Measurements from ENCODE around the gene DVL3.
A peak's percentile ranks its signal among the peaks of the same experiment; 100 is the strongest.
"Not testable (repeated sequence)": the region's sequence is repeated elsewhere in the genome, so short reads cannot be mapped to it uniquely, and the experiment has no call there.

The DVL3 gene

DNA sequence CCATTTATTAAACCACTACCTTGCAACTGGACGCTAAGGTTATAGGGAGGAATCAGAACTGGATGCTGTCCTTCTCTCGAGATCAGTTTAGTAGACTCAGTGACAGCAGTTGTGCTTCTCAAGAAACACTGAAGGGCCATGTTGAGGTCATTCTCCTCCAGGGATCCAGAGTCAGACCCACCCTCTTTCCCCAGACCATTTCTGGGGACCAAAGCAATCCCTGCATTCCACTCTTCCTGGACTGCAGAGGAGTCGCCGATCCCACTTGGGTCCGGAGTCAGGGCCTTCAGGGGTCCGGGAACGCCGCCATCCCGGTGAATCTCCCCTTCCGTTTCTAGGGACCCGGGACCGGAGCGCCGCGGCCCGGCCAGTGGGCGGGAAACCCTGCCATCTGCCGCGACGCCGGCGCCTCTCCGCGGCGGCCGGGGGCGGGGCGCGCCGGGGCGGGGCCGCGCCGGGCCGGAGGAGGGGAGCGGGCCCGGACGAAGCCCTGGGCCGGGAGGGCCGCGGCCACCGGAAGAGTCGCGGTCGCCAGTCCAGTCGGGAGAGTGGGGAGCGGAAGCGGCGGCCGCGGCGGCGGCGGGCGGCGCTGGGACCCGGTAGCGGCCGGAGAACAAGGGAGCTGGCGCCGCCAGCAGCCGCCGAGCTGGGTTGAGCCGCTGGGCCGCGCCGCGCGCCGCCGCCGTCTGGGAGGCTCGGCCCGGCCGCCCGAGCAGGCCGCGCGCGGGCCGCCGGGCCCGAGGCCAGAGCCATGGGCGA, at the start of gene DVL3:
Gene DVL3, plus strand, starts transcription at position 493 of the 759 bp plus-strand sequence. Its CDS starts 259 bp downstream, at position 752.
- Mint-ChIP-seq H3K9me3 (no peaks in the 10 kb centered on the region), H3K4me1 (ENCODE audit: low read depth) (peaks cover 16% of the 10 kb centered on the region)

DNA sequence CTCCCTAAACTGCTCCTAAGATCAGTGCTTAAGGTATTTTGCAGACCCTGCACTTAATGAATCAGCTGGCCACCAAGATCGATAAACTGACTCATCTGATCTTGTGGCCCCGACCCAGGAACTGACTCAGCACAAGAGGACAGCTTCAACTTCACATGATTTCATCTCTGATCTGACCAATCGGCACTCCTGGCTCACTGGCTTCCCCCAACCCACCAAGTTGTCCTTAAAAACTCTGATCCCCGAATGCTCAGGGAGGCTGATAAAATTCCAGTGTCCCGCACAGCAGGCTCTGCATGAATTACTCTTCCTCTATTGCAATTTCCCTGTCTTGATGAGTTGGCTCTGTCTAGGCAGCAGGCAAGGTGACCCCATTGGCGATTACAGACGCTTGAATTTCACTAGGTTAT, 44.9 kb upstream of the DVL3 start:
- no peak for DNase-seq (ENCODE audit: low spot score)
- Mint-ChIP-seq H3K9me3 (no peaks in the 10 kb centered on the region), H3K27ac (no peak overlapping the region), H3K36me3 (ENCODE audit: low read depth) (no peaks in the 10 kb centered on the region), H3K27me3 (ENCODE audit: low read depth) (peaks cover 10% of the 10 kb centered on the region), H3K4me1 (ENCODE audit: low read depth) (no peaks in the 10 kb centered on the region), H3K4me3 (no peak overlapping the region)

More for the DNA sequence above, at the start of gene DVL3:
- H3K4me3 Mint-ChIP-seq, result peak within 1 kb of the TSS; percentile 95
- H3K36me3 Mint-ChIP-seq (ENCODE audit: low read depth), result peaks cover 2% of the 10 kb centered on the region
- peak; percentile 70 for DNase-seq (ENCODE audit: low spot score)
- H3K27me3 Mint-ChIP-seq (ENCODE audit: low read depth), result no peaks in the 10 kb centered on the region
- H3K27ac Mint-ChIP-seq, result peak within 1 kb of the TSS; percentile 91

DNA sequence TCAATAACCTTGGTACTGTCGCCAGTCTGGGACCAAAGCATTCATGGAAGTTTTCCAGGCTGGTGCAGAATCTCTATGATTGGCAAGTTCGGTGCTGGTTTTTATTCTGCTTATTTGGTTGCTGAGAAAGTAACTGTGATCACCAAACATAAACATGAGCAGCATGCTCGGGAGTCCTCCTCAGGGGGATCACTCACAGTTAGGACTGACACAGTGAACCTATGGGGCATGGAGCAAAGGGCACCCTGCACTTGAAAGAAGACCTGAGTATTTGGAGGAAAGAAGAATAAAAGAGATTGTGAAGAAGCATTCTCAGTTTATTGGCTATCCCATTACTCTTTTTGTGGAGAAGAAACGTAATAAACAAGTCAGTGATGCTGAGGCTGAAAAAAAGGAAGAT, 39.2 kb upstream of the DVL3 start:
- DNase-seq (ENCODE audit: low spot score), result no peak
- Mint-ChIP-seq H3K27me3 (ENCODE audit: low read depth) (peaks cover 16% of the 10 kb centered on the region), H3K9me3 (no peaks in the 10 kb centered on the region), H3K27ac (no peak overlapping the region), H3K36me3 (ENCODE audit: low read depth) (no peaks in the 10 kb centered on the region), H3K4me1 (ENCODE audit: low read depth) (no peaks in the 10 kb centered on the region), H3K4me3 (no peak overlapping the region)

DNA sequence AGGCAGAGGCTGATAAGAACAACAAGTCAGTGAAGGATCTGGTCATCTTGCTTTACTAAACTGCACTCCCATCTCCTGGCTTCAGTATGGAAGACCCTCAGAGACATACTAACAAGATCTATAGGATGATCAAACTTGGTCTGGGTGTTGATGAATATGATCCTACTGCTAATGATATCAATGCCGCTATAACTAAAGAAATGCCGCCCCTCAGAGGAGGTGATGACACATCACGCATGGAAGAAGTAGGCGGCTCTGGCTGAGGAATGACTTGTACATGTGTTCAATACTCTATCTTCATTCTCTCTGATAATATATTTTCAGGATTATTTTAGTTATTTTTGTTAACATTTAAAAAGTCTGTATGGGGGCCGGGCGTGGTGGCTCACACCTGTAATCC, 37.5 kb upstream of the DVL3 start:
- H3K27me3 Mint-ChIP-seq (ENCODE audit: low read depth), result peaks cover 16% of the 10 kb centered on the region
- H3K36me3 Mint-ChIP-seq (ENCODE audit: low read depth), result no peaks in the 10 kb centered on the region
- no peaks in the 10 kb centered on the region for H3K9me3 Mint-ChIP-seq
- H3K4me3 Mint-ChIP-seq, result no peak overlapping the region
- DNase-seq (ENCODE audit: low spot score), result no peak
- H3K4me1 Mint-ChIP-seq (ENCODE audit: low read depth), result no peaks in the 10 kb centered on the region
- H3K27ac Mint-ChIP-seq, result no peak overlapping the region

DNA sequence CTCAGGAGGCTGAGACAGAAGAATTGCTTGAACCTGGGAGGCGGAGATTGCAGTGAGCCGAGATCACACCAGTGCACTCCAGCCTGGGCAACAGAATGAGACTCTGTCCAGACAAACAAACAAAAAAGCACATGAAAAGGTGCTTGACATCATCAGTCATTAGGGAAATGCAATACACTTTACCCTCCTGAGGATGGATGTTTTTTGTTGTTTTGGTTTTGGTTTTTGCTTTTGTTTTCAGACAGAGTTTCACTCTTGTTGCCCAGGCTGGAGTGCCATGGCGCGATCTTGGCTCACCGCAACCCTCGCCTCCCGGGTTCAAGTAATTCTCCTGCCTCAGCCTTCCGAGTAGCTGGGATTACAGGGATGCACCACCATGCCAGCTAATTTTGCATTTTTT, 34.1 kb upstream of the DVL3 start:
- H3K27ac Mint-ChIP-seq; H3K36me3 Mint-ChIP-seq (ENCODE audit: low read depth); H3K9me3 Mint-ChIP-seq; H3K4me3 Mint-ChIP-seq; H3K4me1 Mint-ChIP-seq (ENCODE audit: low read depth); DNase-seq (ENCODE audit: low spot score): not testable (repeated sequence)
- H3K27me3 Mint-ChIP-seq (ENCODE audit: low read depth), result peaks cover 12% of the 10 kb centered on the region

DNA sequence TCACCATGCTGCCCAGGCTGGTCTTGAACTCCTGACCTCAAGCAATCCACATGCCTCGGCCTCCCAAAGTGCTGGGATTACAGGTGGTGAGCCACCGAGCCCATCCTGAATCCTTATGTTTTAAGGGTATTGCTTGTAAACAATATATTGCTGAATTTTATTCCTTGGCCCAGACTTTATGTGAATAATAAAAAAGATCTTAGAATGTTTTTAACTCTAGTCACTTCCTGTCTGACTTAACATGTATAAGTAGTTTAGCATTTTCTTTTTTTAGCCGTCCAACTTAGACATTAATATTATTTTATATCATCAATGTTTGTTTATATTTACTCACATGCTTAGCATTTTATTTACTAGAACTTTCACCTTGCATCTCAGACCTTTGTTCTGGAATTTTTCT, 29.2 kb upstream of the DVL3 start:
- no peak for DNase-seq (ENCODE audit: low spot score)
- Mint-ChIP-seq H3K9me3 (no peaks in the 10 kb centered on the region), H3K27ac (no peak overlapping the region), H3K4me1 (ENCODE audit: low read depth) (no peaks in the 10 kb centered on the region), H3K36me3 (ENCODE audit: low read depth) (no peaks in the 10 kb centered on the region), H3K4me3 (no peak overlapping the region), H3K27me3 (ENCODE audit: low read depth) (peaks cover 2% of the 10 kb centered on the region)

DNA sequence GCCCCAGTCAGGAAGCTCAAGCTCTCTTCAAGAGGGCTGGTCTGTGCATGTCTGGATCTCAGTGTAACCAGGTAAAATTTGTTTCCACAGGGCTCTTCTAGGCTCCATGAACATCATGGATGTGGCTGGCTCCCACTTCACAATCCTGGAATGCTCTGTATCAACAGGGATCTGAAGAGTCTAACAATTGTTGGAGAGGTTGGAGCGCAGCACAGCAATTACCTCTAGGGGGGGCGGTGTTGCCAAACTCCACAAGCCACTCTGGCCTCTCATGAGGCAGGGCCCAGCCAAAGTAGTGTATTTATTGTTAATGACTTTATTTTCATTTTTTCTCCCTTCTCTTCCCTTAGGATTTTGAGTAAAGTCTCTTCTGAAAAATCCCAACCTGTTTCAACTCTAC, 26.2 kb upstream of the DVL3 start:
- Mint-ChIP-seq H3K4me3 (no peak overlapping the region), H3K27ac (no peak overlapping the region), H3K4me1 (ENCODE audit: low read depth) (peaks cover 5% of the 10 kb centered on the region), H3K36me3 (ENCODE audit: low read depth) (no peaks in the 10 kb centered on the region), H3K27me3 (ENCODE audit: low read depth) (peaks cover 7% of the 10 kb centered on the region), H3K9me3 (no peaks in the 10 kb centered on the region)
- DNase-seq (ENCODE audit: low spot score), result no peak

DNA sequence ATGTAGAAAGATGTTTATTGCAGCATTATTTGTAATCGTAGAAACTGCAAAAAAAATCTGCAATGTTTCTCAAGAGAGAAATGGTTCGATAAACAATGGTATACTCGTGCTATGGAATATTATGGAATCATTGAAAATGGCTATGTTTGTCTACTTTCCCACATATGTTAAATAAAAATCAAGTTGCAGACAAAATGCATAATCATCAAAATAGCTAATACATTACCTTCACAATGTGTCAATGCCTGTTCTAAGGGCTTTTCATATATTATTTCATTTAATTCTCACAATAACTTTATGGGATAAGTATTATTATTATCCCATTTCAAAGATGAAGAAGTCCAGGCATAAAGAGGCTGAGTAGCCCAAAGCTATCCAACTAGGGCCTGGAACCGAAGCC, 22.2 kb upstream of the DVL3 start:
- peaks cover 7% of the 10 kb centered on the region for H3K27me3 Mint-ChIP-seq (ENCODE audit: low read depth)
- no peaks in the 10 kb centered on the region for H3K9me3 Mint-ChIP-seq
- H3K36me3 Mint-ChIP-seq (ENCODE audit: low read depth), result peaks cover 10% of the 10 kb centered on the region
- H3K4me3 Mint-ChIP-seq, result no peak overlapping the region
- H3K4me1 Mint-ChIP-seq (ENCODE audit: low read depth), result peaks cover 31% of the 10 kb centered on the region
- DNase-seq (ENCODE audit: low spot score), result no peak
- no peak overlapping the region for H3K27ac Mint-ChIP-seq

DNA sequence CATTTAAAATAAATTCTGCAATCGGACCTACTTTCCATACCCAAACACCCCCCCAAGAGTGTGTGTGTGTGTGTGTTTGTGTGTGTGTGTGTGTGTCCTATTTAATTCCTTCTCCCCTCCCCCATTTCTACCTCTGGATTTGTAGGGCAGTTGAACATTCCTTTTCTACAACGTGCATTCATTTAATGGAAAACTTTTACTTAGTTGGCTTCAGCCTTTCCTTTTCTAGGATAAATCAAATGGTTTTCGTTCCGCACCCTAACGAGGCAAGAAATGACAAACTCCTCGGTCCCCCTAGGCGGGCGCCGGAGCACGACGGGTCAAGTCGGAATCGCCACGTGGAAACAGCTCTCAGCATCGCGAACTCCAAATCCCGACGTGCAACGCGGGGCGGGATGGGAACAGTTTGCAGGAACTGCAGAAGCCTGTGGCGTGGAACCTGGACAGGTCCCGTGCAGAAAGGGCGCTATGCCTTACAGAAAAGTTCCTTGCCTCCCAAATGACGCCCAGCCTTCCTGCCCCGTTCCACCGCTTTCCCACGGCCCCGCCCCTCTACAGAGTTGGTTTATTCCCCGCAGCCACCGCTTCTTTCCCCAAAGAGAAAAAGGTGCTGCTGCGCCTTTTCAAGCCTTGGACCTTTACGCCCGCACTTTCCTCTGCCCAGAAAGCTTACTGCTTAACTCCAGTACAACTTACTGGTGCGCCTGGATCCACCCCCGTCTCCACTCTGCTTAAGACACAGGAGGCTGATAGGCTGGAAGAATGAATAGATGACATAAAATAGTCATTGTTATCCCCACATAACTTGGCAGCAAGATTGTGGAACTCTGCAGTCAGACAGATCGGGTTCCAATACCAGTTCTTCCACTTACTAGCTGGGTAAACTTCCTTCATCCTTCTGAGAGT, 21.1 kb upstream of the DVL3 start:
- H3K9me3 Mint-ChIP-seq, result no peaks in the 10 kb centered on the region
- H3K4me1 Mint-ChIP-seq (ENCODE audit: low read depth), result peaks cover 32% of the 10 kb centered on the region
- H3K4me3 Mint-ChIP-seq, result peak overlapping the region; percentile 98
- H3K36me3 Mint-ChIP-seq (ENCODE audit: low read depth), result peaks cover 10% of the 10 kb centered on the region
- peak overlapping the region; percentile 91 for H3K27ac Mint-ChIP-seq
- peak; percentile 53 for DNase-seq (ENCODE audit: low spot score)
- peaks cover 4% of the 10 kb centered on the region for H3K27me3 Mint-ChIP-seq (ENCODE audit: low read depth)

DNA sequence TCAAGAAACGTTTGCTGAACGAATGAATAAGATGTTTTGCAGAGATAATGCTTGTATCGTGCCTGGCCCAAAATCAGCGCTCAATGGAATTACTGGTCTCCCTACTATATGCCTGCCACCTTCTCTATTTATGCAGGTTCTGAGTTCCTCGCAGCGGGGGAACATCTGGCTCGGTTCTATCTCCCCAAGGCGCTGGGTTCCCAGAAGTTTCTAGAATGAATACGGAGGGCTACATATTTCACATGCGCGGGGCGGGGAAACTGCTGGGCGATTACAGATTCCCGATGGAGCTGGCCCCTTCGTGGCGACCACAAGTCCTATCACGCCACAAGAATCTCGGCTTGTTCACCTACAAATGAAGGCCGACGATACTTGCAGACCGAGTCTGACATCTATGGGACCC, 20.4 kb upstream of the DVL3 start:
- Mint-ChIP-seq H3K9me3 (no peaks in the 10 kb centered on the region), H3K4me3 (peak overlapping the region; percentile 98), H3K27me3 (ENCODE audit: low read depth) (peaks cover 4% of the 10 kb centered on the region), H3K4me1 (ENCODE audit: low read depth) (peaks cover 32% of the 10 kb centered on the region), H3K36me3 (ENCODE audit: low read depth) (peaks cover 10% of the 10 kb centered on the region), H3K27ac (peak overlapping the region; percentile 91)
- peak; percentile 7 for DNase-seq (ENCODE audit: low spot score)

DNA sequence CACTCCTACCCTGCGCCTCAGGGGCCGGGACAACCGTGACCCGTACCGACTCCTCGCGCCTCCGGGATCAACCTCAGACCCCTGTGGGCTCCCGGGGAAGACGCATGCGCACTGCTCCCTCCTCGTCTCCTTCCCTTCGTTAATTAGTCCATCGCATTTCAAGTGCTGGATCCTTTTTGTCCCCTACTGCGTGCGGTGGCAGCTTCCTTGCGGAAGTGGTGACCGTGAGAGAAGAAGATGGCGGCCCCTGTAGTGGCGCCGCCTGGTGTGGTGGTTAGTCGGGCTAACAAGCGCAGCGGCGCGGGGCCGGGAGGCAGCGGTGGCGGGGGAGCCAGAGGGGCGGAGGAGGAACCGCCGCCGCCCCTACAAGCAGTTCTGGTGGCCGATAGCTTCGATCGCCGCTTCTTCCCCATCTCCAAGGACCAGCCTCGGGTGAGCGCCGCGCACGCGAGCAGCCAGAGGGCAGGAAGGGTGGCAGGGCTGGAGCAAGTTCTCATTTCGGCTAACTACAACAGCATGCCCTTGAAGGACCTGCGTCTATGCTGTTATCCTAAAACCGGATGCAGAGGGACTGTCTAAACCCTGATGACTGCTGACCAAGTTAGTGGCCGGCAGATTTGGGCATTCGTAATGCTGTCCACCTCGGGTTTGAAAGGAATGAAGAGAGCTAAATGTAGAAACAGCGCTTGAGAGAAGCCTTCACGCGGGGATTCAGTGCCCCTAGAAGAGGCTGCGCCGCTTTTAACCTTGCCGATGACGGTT, 19.8 kb upstream of the DVL3 start, which contains the start of gene EIF2B5:
Gene EIF2B5, plus strand, starts transcription at position 210 of the 762 bp plus-strand sequence. Its CDS starts 28 bp downstream, at position 238.
- H3K4me1 Mint-ChIP-seq (ENCODE audit: low read depth), result peaks cover 32% of the 10 kb centered on the region
- no peaks in the 10 kb centered on the region for H3K9me3 Mint-ChIP-seq
- H3K27ac Mint-ChIP-seq, result peak within 1 kb of the TSS; percentile 91
- H3K36me3 Mint-ChIP-seq (ENCODE audit: low read depth), result peaks cover 15% of the 10 kb centered on the region
- H3K4me3 Mint-ChIP-seq, result peak within 1 kb of the TSS; percentile 98
- DNase-seq (ENCODE audit: low spot score), result peak; percentile 87
- H3K27me3 Mint-ChIP-seq (ENCODE audit: low read depth), result peaks cover 4% of the 10 kb centered on the region

DNA sequence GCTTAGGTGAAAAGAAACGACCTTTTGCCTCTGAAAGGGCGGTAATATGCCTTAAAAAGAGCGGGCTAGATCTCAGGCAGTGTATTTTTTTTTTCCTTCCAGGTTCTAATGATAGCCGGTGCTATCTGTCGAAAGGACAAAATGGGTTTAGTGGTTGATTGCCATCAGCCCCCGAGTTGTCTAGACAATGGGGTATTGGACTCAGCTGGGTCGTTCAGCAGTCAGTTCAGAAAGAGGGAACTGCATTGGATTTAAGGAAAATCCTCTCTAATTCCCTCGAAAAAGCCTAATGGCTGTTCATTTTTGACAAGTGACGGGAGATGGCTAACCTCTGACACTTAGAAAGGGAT, 19.3 kb upstream of the DVL3 start:
- H3K9me3 Mint-ChIP-seq, result no peaks in the 10 kb centered on the region
- no peak for DNase-seq (ENCODE audit: low spot score)
- H3K27ac Mint-ChIP-seq, result peak overlapping the region; percentile 91
- peaks cover 20% of the 10 kb centered on the region for H3K36me3 Mint-ChIP-seq (ENCODE audit: low read depth)
- peak overlapping the region; percentile 98 for H3K4me3 Mint-ChIP-seq
- H3K4me1 Mint-ChIP-seq (ENCODE audit: low read depth), result peaks cover 32% of the 10 kb centered on the region
- H3K27me3 Mint-ChIP-seq (ENCODE audit: low read depth), result peaks cover 4% of the 10 kb centered on the region

DNA sequence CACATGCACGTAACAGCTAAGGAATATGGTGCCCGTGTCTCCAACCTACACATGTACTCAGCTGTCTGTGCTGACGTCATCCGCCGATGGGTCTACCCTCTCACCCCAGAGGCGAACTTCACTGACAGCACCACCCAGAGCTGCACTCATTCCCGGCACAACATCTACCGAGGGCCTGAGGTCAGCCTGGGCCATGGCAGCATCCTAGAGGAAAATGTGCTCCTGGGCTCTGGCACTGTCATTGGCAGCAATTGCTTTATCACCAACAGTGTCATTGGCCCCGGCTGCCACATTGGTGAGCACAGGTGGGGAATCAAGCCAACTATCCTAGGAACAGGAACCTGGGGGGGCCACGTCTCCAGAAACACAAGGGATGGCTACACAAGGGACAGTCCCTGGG, 14.7 kb upstream of the DVL3 start:
- Mint-ChIP-seq H3K27me3 (ENCODE audit: low read depth) (no peaks in the 10 kb centered on the region), H3K36me3 (ENCODE audit: low read depth) (peaks cover 44% of the 10 kb centered on the region), H3K27ac (no peak overlapping the region), H3K9me3 (no peaks in the 10 kb centered on the region), H3K4me1 (ENCODE audit: low read depth) (peaks cover 20% of the 10 kb centered on the region), H3K4me3 (no peak overlapping the region)
- DNase-seq (ENCODE audit: low spot score), result no peak
